ENCODE data around the gene LAMC3.
"Not testable (repeated sequence)": the region's sequence is repeated elsewhere in the genome, so short reads cannot be mapped to it uniquely, and the experiment has no call there.

LAMC3 gene

GRCh38 chr9:131030239-131031004 lies 21.4 kb downstream of the LAMC3 start:
- no peak for DNase-seq (ENCODE audit: extremely low spot score)
- no peak for TF ChIP-seq CTCF (IDR thresholded peaks at IDR 0.05; ENCODE audit: control extremely low read depth, extremely low read depth, low read depth, missing control alignments)
- ChIA-PET CTCF (interaction anchor here (0.8 to 9.3 kb wide), 4 partner anchors 12 to 348 kb away, joined by 3 to 47 read pairs (median 3); no protein-coding TSS in a partner anchor), POLR2A (no interaction called here)

GRCh38 chr9:131031005-131031641 lies 22.1 kb downstream of the LAMC3 start:
- DNase-seq (ENCODE audit: extremely low spot score) = no peak
- TF ChIP-seq CTCF (IDR thresholded peaks at IDR 0.05; ENCODE audit: control extremely low read depth, extremely low read depth, low read depth, missing control alignments) = no peak
- ChIA-PET CTCF (interaction anchor here (0.8 to 9.3 kb wide), 4 partner anchors 13 to 348 kb away, joined by 3 to 47 read pairs (median 3); no protein-coding TSS in a partner anchor), POLR2A (no interaction called here)

GRCh38 chr9:131031642-131032005 lies 22.6 kb downstream of the LAMC3 start:
- no peak for TF ChIP-seq CTCF (IDR thresholded peaks at IDR 0.05; ENCODE audit: control extremely low read depth, extremely low read depth, low read depth, missing control alignments)
- DNase-seq (ENCODE audit: extremely low spot score) = no peak
- ChIA-PET POLR2A (no interaction called here), CTCF (interaction anchor here (1.4 to 9.3 kb wide), 2 partner anchors 13 to 15 kb away, joined by 3 to 47 read pairs; no protein-coding TSS in a partner anchor)

- POLR2A ChIA-PET = no interaction called here
- no peak for TF ChIP-seq CTCF (IDR thresholded peaks at IDR 0.05; ENCODE audit: control extremely low read depth, extremely low read depth, low read depth, missing control alignments)
- CTCF ChIA-PET = interaction anchor here (1.3 to 9.3 kb wide), 2 partner anchors 14 to 34 kb away, joined by 3 to 47 read pairs; no protein-coding TSS in a partner anchor
- no peak for DNase-seq (ENCODE audit: extremely low spot score)
Observed at GRCh38 chr9:131032384-131032783, 23.4 kb downstream of the LAMC3 start.

- no peak for DNase-seq (ENCODE audit: extremely low spot score)
- POLR2A ChIA-PET = no interaction called here
- TF ChIP-seq CTCF (IDR thresholded peaks at IDR 0.05; ENCODE audit: control extremely low read depth, extremely low read depth, low read depth, missing control alignments) = no peak
- CTCF ChIA-PET = interaction anchor here (1.0 to 9.3 kb wide), 3 partner anchors 13 to 35 kb away, joined by 3 to 47 read pairs (median 5); no protein-coding TSS in a partner anchor
Observed at GRCh38 chr9:131033269-131034224, 24.6 kb downstream of the LAMC3 start.

GRCh38 chr9:131034268-131034667 lies 25.3 kb downstream of the LAMC3 start:
- no peak for TF ChIP-seq CTCF (IDR thresholded peaks at IDR 0.05; ENCODE audit: control extremely low read depth, extremely low read depth, low read depth, missing control alignments)
- ChIA-PET CTCF (interaction anchor here (1.0 to 9.3 kb wide), 2 partner anchors 12 to 23 kb away, joined by 5 to 47 read pairs; no protein-coding TSS in a partner anchor), POLR2A (interaction anchor here (0.6 kb wide), 1 partner anchor 320 kb away, joined by 3 read pairs; no protein-coding TSS in a partner anchor)
- DNase-seq (ENCODE audit: extremely low spot score) = no peak

- ChIA-PET POLR2A (interaction anchor here (0.6 kb wide), 1 partner anchor 320 kb away, joined by 3 read pairs; no protein-coding TSS in a partner anchor), CTCF (interaction anchor here (1.0 to 9.3 kb wide), 4 partner anchors 12 to 165 kb away, joined by 4 to 47 read pairs (median 5); no protein-coding TSS in a partner anchor)
- not testable (repeated sequence) for DNase-seq (ENCODE audit: extremely low spot score)
Observed at GRCh38 chr9:131034749-131035148, 25.8 kb downstream of the LAMC3 start.
